HG03103 (cell line): ENCODE results near the gene GALNT12.

ENCODE experiments used
- ATAC-seq: cut with Tn5 transposase; IDR thresholded peaks from one replicate; pipeline ENCODE4 v1.9.1; 2021; ENCODE audit warnings: low read depth; ENCODE audit not compliant: unreplicated experiment

GALNT12 gene

GRCh38 chr9:98855592-98855991 is 48.1 kb downstream of the GALNT12 start:
- no peak for ATAC-seq

- ATAC-seq: no peak
These were observed 49.5 kb downstream of the GALNT12 start for GRCh38 chr9:98856982-98857381.

GRCh38 chr9:98859941-98860340 is 52.5 kb downstream of the GALNT12 start:
- no peak for ATAC-seq

- ATAC-seq: no peak
These were observed 53.4 kb downstream of the GALNT12 start for GRCh38 chr9:98860871-98861293.

- no peak for ATAC-seq
These were observed 54.5 kb downstream of the GALNT12 start for GRCh38 chr9:98861781-98862504.

- ATAC-seq: no peak
These were observed 55.5 kb downstream of the GALNT12 start for GRCh38 chr9:98862936-98863335.

GRCh38 chr9:98864281-98865174 is 57.1 kb downstream of the GALNT12 start:
- no peak for ATAC-seq

- ATAC-seq: no peak
These were observed 57.9 kb downstream of the GALNT12 start for GRCh38 chr9:98865284-98865875.

GRCh38 chr9:98866435-98867102 is 59.1 kb downstream of the GALNT12 start:
- ATAC-seq: no peak

GRCh38 chr9:98867103-98867428 is 59.6 kb downstream of the GALNT12 start:
- ATAC-seq: no peak

- no peak for ATAC-seq
These were observed 60.1 kb downstream of the GALNT12 start for GRCh38 chr9:98867429-98868168.

- no peak for ATAC-seq
These were observed 61.7 kb downstream of the GALNT12 start for GRCh38 chr9:98869078-98869745.

- ATAC-seq: no peak
These were observed 62.4 kb downstream of the GALNT12 start for GRCh38 chr9:98869866-98870265.

- no peak for ATAC-seq
These were observed 63.5 kb downstream of the GALNT12 start for GRCh38 chr9:98870782-98871557.

- ATAC-seq: no peak
These were observed 64.1 kb downstream of the GALNT12 start for GRCh38 chr9:98871558-98872065.

GRCh38 chr9:98873526-98873925 is 66.1 kb downstream of the GALNT12 start:
- no peak for ATAC-seq

- no peak for ATAC-seq
These were observed 66.5 kb downstream of the GALNT12 start for GRCh38 chr9:98873951-98874371.

GRCh38 chr9:98874721-98875255 is 67.3 kb downstream of the GALNT12 start:
- ATAC-seq: no peak
